Testis (tissue), 3 donors: Measurements from ENCODE around the gene EIF4E. TPM values are rescaled to one million over a fixed set of nuclear protein-coding genes. Genes with fewer than 3 reads are reported as not detected.

Source experiments
- DNase-seq: peaks from one replicate; pipeline ENCODE4 v3.0.0-alpha.2; 2019
- H3K27ac ChIP-seq, 2 donors: fragments of 200-600 bp; sonication (generic); one replicate each; pipeline ENCODE4 v1.5.1; 2019
- H3K27me3 ChIP-seq: fragments of 200-600 bp; sonication (generic); one replicate; pipeline ENCODE4 v1.5.1; 2019
- H3K36me3 ChIP-seq: fragments of 200-600 bp; sonication (generic); one replicate; pipeline ENCODE4 v1.5.1; 2017; ENCODE audit warnings: low read depth; ENCODE audit errors: missing control alignments
- H3K4me1 ChIP-seq: fragments of 200-600 bp; sonication (generic); one replicate; pipeline ENCODE4 v1.5.1; 2019
- H3K4me3 ChIP-seq, 2 donors: fragments of 200-600 bp; sonication (generic); one replicate each; pipeline ENCODE4 v1.5.1; 2017 to 2019
- H3K9me3 ChIP-seq: fragments of 200-600 bp; sonication (generic); one replicate; pipeline ENCODE4 v1.5.1; 2017
- POLR2A ChIP-seq: fragments of 450-650 bp; IDR thresholded peaks from one replicate; pipeline ENCODE4 v1.6.1; 2017; ENCODE audit warnings: antibody characterized with exemption, mild to moderate bottlenecking, moderate library complexity
- WGBS, 2 donors: methylation state at CpG; one replicate each; pipeline ENCODE4 v1.1.5; 2018; 5-methylcytosine and 5-hydroxymethylcytosine counted together
- intact Hi-C: fragments of 100-400 bp; cut with DNase I; formaldehyde crosslinking; loops from one replicate; pipeline ENCODE4 v1.15.1; 2023; ENCODE audit warnings: low total_unique reads
- polyA plus RNA-seq: library from polyadenylated mRNA; stranded (reverse); fragments of 350-450 nt; fragmentation: Illumina TruSeq; extraction: RNeasy Lipid Tissue Mini Kit (QIAGEN cat#74804); gene quantifications from one replicate; pipeline ENCODE4 v1.2.3, GENCODE V29; 2014; ENCODE audit warnings: low read depth, low replicate concordance; ENCODE audit not compliant: insufficient read depth
- total RNA-seq, 2 donors: library from RNA; depleted of rRNA; stranded (reverse); fragments of >200 nt; gene quantifications; one replicate each; pipeline ENCODE4 v1.2.3, GENCODE V29; 2016
- TF ChIP-seq, protein P1 (sequence below), 3 experiments: fragments of 450-650 bp in 2 of 3; fragments of 200-600 bp in 1 of 3; sonication (generic) in 1 of 3; IDR thresholded peaks; one replicate each; pipeline ENCODE4 v1.5.1; 2016 to 2019; ENCODE audit warnings: antibody characterized with exemption in 3 of 3, mild to moderate bottlenecking in 2 of 3, moderate library complexity in 1 of 3

The EIF4E gene
- total and polyA plus RNA-seq, 3 donors from 2014 or later: 97.3 to 155 (median 127) TPM

DNA sequence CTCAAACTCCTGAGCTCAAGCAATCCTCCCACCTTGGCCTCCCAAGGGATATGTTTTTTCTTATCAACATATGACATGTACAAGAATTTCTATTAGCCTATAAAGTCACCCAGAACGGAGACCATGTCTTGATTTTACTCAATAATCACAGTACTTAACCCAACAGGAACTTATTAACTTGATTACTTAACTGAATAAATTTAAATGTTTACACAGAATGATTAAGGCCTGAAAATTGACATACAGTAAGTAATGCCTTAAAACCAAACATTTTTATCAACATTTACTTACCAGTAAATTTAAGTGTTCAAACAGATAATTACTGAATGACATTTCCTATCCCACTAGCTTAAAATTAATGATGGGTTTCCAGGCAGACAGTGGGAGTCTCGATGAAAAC, 25.4 kb downstream of the EIF4E start:
- Histone ChIP-seq H3K4me1 (no peaks in the 10 kb centered on the region), H3K27me3 (no peaks in the 10 kb centered on the region), H3K9me3 (no peaks in the 10 kb centered on the region), H3K4me3 (no peak overlapping the region), H3K27ac (no peak overlapping the region), H3K36me3 (no peaks in the 10 kb centered on the region)
- 84 to 89% methylated on average over 2 of the region's 2 CpGs for WGBS, 2 donors
- TF ChIP-seq POLR2A: no peak
- TF ChIP-seq, protein P1, sequence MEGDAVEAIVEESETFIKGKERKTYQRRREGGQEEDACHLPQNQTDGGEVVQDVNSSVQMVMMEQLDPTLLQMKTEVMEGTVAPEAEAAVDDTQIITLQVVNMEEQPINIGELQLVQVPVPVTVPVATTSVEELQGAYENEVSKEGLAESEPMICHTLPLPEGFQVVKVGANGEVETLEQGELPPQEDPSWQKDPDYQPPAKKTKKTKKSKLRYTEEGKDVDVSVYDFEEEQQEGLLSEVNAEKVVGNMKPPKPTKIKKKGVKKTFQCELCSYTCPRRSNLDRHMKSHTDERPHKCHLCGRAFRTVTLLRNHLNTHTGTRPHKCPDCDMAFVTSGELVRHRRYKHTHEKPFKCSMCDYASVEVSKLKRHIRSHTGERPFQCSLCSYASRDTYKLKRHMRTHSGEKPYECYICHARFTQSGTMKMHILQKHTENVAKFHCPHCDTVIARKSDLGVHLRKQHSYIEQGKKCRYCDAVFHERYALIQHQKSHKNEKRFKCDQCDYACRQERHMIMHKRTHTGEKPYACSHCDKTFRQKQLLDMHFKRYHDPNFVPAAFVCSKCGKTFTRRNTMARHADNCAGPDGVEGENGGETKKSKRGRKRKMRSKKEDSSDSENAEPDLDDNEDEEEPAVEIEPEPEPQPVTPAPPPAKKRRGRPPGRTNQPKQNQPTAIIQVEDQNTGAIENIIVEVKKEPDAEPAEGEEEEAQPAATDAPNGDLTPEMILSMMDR (IDR thresholded peaks at IDR 0.05): no peak
- intact Hi-C loops: no loop called here
- DNase-seq: no peak

DNA sequence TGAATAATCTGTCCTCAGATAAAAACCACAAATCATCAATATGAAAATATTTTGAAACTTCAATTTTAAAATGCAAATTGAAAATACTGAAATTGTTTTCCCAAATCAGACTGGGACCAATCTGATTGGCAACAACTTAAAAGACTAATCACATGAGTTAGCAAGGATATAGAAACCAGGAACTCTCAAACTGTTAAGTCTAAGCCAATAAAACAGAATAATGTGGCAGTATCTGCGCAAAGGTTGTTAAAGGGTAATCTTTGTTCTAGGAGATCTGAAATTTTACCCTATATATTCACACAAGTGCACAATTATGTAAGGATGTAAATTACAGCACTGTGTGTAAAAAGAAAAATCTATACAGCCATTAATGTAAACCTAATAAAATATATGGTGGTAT, 29.7 kb downstream of the EIF4E start:
- 91% methylated on average over 1 of the region's 1 CpG for WGBS, 2 donors
- no peaks in the 10 kb centered on the region for H3K27me3 ChIP-seq
- TF ChIP-seq, protein P1 (IDR thresholded peaks at IDR 0.05): no peak
- no peak for TF ChIP-seq POLR2A
- intact Hi-C loops: no loop called here
- no peaks in the 10 kb centered on the region for H3K36me3 ChIP-seq
- no peak for DNase-seq
- no peaks in the 10 kb centered on the region for H3K4me1 ChIP-seq
- no peak overlapping the region for H3K27ac ChIP-seq
- H3K4me3 ChIP-seq: no peak overlapping the region
- no peaks in the 10 kb centered on the region for H3K9me3 ChIP-seq

DNA sequence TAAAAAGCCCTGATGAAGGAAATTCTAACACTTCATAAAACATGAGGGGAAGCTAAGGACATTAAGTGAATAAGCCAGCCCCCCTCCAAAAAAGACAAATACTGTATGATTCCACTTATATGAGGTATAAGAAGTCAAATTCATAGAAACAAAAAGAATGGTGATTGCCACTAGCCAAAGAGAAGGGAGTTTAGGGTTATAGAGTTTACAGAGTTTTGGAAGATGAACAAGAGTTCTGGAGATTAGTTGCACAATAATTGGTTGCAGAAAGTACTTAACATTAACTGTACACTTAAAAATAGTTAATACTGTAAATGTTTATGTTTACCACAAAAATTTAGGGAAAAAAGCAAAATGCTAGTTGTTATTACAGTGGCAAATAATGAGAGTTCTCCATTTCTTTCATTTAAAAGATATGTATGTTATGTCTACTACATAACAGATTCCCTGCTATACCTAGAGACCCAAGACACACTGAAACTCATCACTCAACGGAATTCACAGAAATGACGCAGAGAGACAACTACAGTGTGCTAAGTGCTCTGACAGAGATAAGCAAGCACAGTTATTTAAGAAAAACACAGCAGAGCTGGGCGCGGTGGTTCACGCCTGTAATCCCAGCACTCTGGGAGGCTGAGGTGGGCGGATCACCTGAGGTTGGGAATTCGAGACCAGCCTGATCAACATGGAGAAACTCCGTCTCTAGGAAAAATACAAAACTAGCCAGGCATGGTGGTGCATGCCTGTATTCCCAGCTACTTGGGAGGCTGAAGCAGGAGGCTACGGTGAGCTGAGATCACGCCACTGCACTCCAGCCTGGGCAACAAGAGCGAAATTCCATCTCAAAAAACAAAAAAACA, 37.2 kb downstream of the EIF4E start:
- no peak overlapping the region for H3K4me3 ChIP-seq
- no peaks in the 10 kb centered on the region for H3K36me3 ChIP-seq
- TF ChIP-seq, protein P1 (IDR thresholded peaks at IDR 0.05): no peak
- TF ChIP-seq POLR2A: no peak
- no peak for DNase-seq
- intact Hi-C loops: no loop called here
- H3K4me1 ChIP-seq: no peaks in the 10 kb centered on the region
- no peaks in the 10 kb centered on the region for H3K27me3 ChIP-seq
- H3K27ac ChIP-seq: no peak overlapping the region
- WGBS, 2 donors: 97 to 98% methylated on average over 11 of the region's 11 CpGs
- H3K9me3 ChIP-seq: no peaks in the 10 kb centered on the region

DNA sequence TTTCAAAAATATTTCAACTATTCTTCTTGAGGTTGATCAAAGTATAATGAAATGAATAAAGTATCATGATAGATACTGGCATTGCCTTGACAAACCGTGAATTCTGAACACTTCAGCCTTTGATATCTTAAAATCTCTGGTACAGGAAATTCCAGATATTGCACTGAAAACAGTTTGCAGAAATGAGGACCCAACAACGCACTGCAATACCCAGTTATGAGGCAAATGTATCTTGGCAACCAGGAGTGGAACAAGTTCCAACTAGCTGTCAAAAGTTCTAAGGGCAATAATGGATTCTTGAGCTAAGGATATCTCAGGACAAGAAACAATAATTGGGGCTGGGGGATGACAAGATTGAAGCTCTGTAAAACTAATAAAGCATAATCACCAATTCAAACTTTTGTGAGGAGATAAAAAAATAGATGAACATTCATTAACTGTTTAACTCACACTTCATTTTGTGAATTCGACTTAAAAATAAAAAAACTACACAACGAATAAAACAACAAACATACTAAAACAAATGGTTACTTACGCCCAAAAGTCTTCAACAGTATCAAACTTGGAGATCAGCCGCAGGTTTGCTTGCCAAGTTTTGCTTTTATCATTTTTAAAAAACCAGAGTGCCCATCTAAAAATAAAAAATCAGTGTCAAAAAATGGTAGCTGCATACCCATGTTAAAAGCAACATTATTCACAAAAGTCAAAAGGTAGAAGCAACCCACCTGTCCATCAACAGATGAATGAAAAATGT, 38.1 kb downstream of the EIF4E start:
- no peak for TF ChIP-seq POLR2A
- TF ChIP-seq, protein P1 (IDR thresholded peaks at IDR 0.05): no peak
- WGBS, 2 donors: 75 to 84% methylated on average over 6 of the region's 6 CpGs
- DNase-seq: no peak
- no peak overlapping the region for H3K27ac ChIP-seq
- no peaks in the 10 kb centered on the region for H3K27me3 ChIP-seq
- intact Hi-C loops: no loop called here
- H3K36me3 ChIP-seq: no peaks in the 10 kb centered on the region
- H3K4me3 ChIP-seq: no peak overlapping the region
- H3K4me1 ChIP-seq: no peaks in the 10 kb centered on the region
- no peaks in the 10 kb centered on the region for H3K9me3 ChIP-seq
